ENCODE results near the gene ZNF438. TPM values are rescaled to one million over a fixed set of nuclear protein-coding genes. Genes with fewer than 3 reads are reported as not detected.
A peak's percentile ranks its signal among the peaks of the same experiment; 100 is the strongest.
"Not testable (repeated sequence)": the region's sequence is repeated elsewhere in the genome, so short reads cannot be mapped to it uniquely, and the experiment has no call there.

ZNF438 gene
- total and polyA plus RNA-seq, 7 experiments from 2014 or later = 3.9 to 9.4 (median 4.2) TPM

DNA sequence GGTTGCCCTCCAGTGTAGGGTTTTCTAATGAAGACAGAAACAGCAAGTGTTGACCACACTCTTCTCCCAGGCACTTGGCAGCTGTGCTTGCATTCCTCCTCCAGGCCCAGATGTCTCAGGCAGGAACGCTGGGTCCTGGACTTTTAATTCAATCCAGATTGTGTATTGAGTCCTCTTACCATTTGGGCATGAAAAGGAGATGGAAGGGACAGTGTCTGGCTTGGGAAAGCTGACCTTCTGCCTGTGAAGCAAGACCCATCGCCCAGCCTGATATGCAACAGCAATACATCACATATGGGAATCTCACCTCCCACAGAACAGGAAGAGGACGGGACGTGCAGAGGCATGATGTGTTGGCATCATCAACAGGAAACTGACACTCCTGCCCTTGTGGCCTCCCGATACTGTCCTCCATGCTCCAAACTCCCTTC lies 227.8 kb downstream of the ZNF438 start:
- no peak overlapping the region for H3K4me3 ChIP-seq (ENCODE audit: low read length)
- no peak for ATAC-seq
- DNase-seq = no peak
- H3K27me3 ChIP-seq (ENCODE audit: control insufficient read depth in 2 of 2, insufficient read depth in 2 of 2, low read length in 2 of 2) = no peaks in the 10 kb centered on the region
- H3K36me3 ChIP-seq (ENCODE audit: control insufficient read depth in 2 of 3, insufficient read depth in 3 of 3, low read length in 3 of 3) = no peaks in the 10 kb centered on the region
- ChIA-PET CTCF (interaction anchor here (1.5 kb wide), 1 partner anchor 19 kb away, joined by 6 read pairs; no protein-coding TSS in a partner anchor), POLR2A (interaction anchor here (0.9 kb wide), 2 partner anchors 12 to 15 kb away, joined by 3 to 4 read pairs; no protein-coding TSS in a partner anchor)
- H3K4me1 ChIP-seq (ENCODE audit: control insufficient read depth in 2 of 2, insufficient read depth in 2 of 2, low read length in 2 of 2) = no peaks in the 10 kb centered on the region
- Mint-ChIP-seq H3K27ac (peak overlapping the region in 1 of 9 donors; percentile 54), H3K4me3 (no peak overlapping the region), H3K36me3 (peaks cover 0 to 1% (median 0%) of the 10 kb centered on the region in 5 donors), H3K4me1 (peaks cover 6 to 27% (median 13%) of the 10 kb centered on the region in 7 donors), H3K27me3 (no peaks in the 10 kb centered on the region), H3K9me3 (peaks cover 0 to 2% (median 0%) of the 10 kb centered on the region in 11 donors)
- intact Hi-C loops (cut with micrococcal nuclease) = no loop called here
- H3K9me3 ChIP-seq (ENCODE audit: control insufficient read depth in 2 of 3, low read length in 3 of 3) = no peaks in the 10 kb centered on the region
- no peak overlapping the region for H3K27ac ChIP-seq (ENCODE audit: low read depth, low read length)

GRCh38 chr10:30803058-30803457 lies 228.6 kb downstream of the ZNF438 start:
- Mint-ChIP-seq H3K4me1 (peaks cover 6 to 27% (median 13%) of the 10 kb centered on the region in 7 donors), H3K27ac (no peak overlapping the region), H3K9me3 (peaks cover 0 to 2% (median 0%) of the 10 kb centered on the region in 11 donors), H3K27me3 (no peaks in the 10 kb centered on the region), H3K4me3 (no peak overlapping the region), H3K36me3 (peaks cover 0 to 1% (median 0%) of the 10 kb centered on the region in 5 donors)
- Histone ChIP-seq H3K27ac (ENCODE audit: low read depth, low read length) (no peak overlapping the region), H3K9me3 (ENCODE audit: control insufficient read depth in 2 of 3, low read length in 3 of 3) (no peaks in the 10 kb centered on the region), H3K27me3 (ENCODE audit: control insufficient read depth in 2 of 2, insufficient read depth in 2 of 2, low read length in 2 of 2) (no peaks in the 10 kb centered on the region), H3K4me1 (ENCODE audit: control insufficient read depth in 2 of 2, insufficient read depth in 2 of 2, low read length in 2 of 2) (no peaks in the 10 kb centered on the region), H3K4me3 (ENCODE audit: low read length) (no peak overlapping the region), H3K36me3 (ENCODE audit: control insufficient read depth in 2 of 3, insufficient read depth in 3 of 3, low read length in 3 of 3) (no peaks in the 10 kb centered on the region)
- POLR2A ChIA-PET = no interaction called here
- CTCF ChIA-PET = no interaction called here
- DNase-seq (no peak), ATAC-seq (no peak)
- intact Hi-C loops (cut with micrococcal nuclease) = no loop called here

- Mint-ChIP-seq H3K27me3 (no peaks in the 10 kb centered on the region), H3K4me3 (no peak overlapping the region), H3K36me3 (peaks cover 0 to 1% (median 0%) of the 10 kb centered on the region in 5 donors), H3K27ac (no peak overlapping the region), H3K4me1 (peaks cover 6 to 24% (median 13%) of the 10 kb centered on the region in 7 donors), H3K9me3 (peaks cover 0 to 6% (median 0%) of the 10 kb centered on the region in 11 donors)
- no peak for DNase-seq
- Histone ChIP-seq H3K4me1 (ENCODE audit: control insufficient read depth in 2 of 2, insufficient read depth in 2 of 2, low read length in 2 of 2) (no peaks in the 10 kb centered on the region), H3K36me3 (ENCODE audit: control insufficient read depth in 2 of 3, insufficient read depth in 3 of 3, low read length in 3 of 3) (no peaks in the 10 kb centered on the region), H3K9me3 (ENCODE audit: control insufficient read depth in 2 of 3, low read length in 3 of 3) (no peaks in the 10 kb centered on the region), H3K4me3 (ENCODE audit: low read length) (no peak overlapping the region), H3K27me3 (ENCODE audit: control insufficient read depth in 2 of 2, insufficient read depth in 2 of 2, low read length in 2 of 2) (no peaks in the 10 kb centered on the region), H3K27ac (ENCODE audit: low read depth, low read length) (no peak overlapping the region)
- no peak for ATAC-seq
- ChIA-PET POLR2A (no interaction called here), CTCF (no interaction called here)
- intact Hi-C loops (cut with micrococcal nuclease) = no loop called here
These were observed 231.3 kb downstream of the ZNF438 start for GRCh38 chr10:30800368-30800767.

DNA sequence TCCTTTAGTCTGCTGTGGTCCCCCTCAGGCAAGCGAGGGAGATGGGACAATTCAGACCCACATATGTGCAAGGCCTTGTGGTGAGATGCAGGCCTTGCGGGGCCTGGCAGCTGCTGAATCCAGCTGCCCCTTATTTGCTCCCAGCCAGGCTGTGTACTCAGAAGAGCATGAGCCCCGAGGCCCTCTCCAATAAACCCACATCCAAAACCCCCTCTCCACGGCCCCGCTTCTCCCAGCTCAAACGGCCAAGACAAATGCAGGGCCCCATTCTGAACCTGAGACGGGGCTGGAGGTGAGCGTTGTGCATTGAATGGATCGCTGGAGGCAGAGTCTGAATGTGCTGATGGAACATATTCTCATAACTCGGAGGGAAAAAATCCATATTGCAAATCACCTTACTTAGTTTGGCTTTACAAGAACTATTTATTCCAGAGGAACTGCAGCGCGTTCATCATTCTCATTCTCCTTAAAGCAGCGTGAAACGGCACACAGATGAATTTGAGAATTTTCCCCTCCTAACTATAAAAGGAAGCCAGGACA lies 232.9 kb downstream of the ZNF438 start:
- Mint-ChIP-seq H3K27ac (no peak overlapping the region), H3K9me3 (peaks cover 0 to 7% (median 0%) of the 10 kb centered on the region in 11 donors), H3K36me3 (no peaks in the 10 kb centered on the region), H3K4me3 (no peak overlapping the region), H3K4me1 (peaks cover 0 to 12% (median 1%) of the 10 kb centered on the region in 7 donors), H3K27me3 (no peaks in the 10 kb centered on the region)
- H3K27me3 ChIP-seq (ENCODE audit: control insufficient read depth in 2 of 2, insufficient read depth in 2 of 2, low read length in 2 of 2) = no peaks in the 10 kb centered on the region
- ATAC-seq = no peak
- intact Hi-C loops (cut with micrococcal nuclease) = no loop called here
- CTCF ChIA-PET = no interaction called here
- H3K36me3 ChIP-seq (ENCODE audit: control insufficient read depth in 2 of 3, insufficient read depth in 3 of 3, low read length in 3 of 3) = no peaks in the 10 kb centered on the region
- POLR2A ChIA-PET = interaction anchor here (0.8 to 1.8 kb wide), 2 partner anchors 13 to 14 kb away, joined by 3 to 7 read pairs; no protein-coding TSS in a partner anchor
- no peak for DNase-seq
- H3K27ac ChIP-seq (ENCODE audit: low read depth, low read length) = no peak overlapping the region
- no peaks in the 10 kb centered on the region for H3K9me3 ChIP-seq (ENCODE audit: control insufficient read depth in 2 of 3, low read length in 3 of 3)
- no peak overlapping the region for H3K4me3 ChIP-seq (ENCODE audit: low read length)
- H3K4me1 ChIP-seq (ENCODE audit: control insufficient read depth in 2 of 2, insufficient read depth in 2 of 2, low read length in 2 of 2) = no peaks in the 10 kb centered on the region

GRCh38 chr10:30795024-30795423 lies 236.6 kb downstream of the ZNF438 start:
- peaks cover 12 to 33% (median 27%) of the 10 kb centered on the region in 7 donors for H3K4me1 Mint-ChIP-seq
- H3K9me3 Mint-ChIP-seq; H3K4me3 Mint-ChIP-seq; H3K27me3 Mint-ChIP-seq; H3K27ac Mint-ChIP-seq; CTCF ChIA-PET; H3K27me3 ChIP-seq (ENCODE audit: control insufficient read depth in 2 of 2, insufficient read depth in 2 of 2, low read length in 2 of 2); intact Hi-C loops (cut with micrococcal nuclease); DNase-seq; H3K27ac ChIP-seq (ENCODE audit: low read depth, low read length); H3K9me3 ChIP-seq (ENCODE audit: control insufficient read depth in 2 of 3, low read length in 3 of 3); H3K36me3 ChIP-seq (ENCODE audit: control insufficient read depth in 2 of 3, insufficient read depth in 3 of 3, low read length in 3 of 3); H3K36me3 Mint-ChIP-seq; H3K4me3 ChIP-seq (ENCODE audit: low read length); ATAC-seq: not testable (repeated sequence)
- peaks cover 18 to 25% of the 10 kb centered on the region in 2 donors for H3K4me1 ChIP-seq (ENCODE audit: control insufficient read depth in 2 of 2, insufficient read depth in 2 of 2, low read length in 2 of 2)
- POLR2A ChIA-PET = interaction anchor here (0.6 to 1.7 kb wide), 2 partner anchors 12 to 13 kb away, joined by 3 to 7 read pairs; no protein-coding TSS in a partner anchor

Measured in naive thymus-derived CD4-positive, alpha-beta T cell (primary cell).